HG03108 (cell line): ENCODE results near the gene BACH2.

Experiments used
- ATAC-seq: cut with Tn5 transposase; IDR thresholded peaks from one replicate; pipeline ENCODE4 v1.9.1; 2021; ENCODE audit warnings: moderate library complexity; ENCODE audit not compliant: unreplicated experiment

BACH2 gene

GRCh38 chr6:90162648-90163387 is 133.8 kb downstream of the BACH2 start:
- no peak for ATAC-seq

- no peak for ATAC-seq
Measured at GRCh38 chr6:90160013-90160412, 136.6 kb downstream of the BACH2 start.

- ATAC-seq, result no peak
Measured at GRCh38 chr6:90159452-90159851, 137.2 kb downstream of the BACH2 start.

- ATAC-seq, result no peak
Measured at GRCh38 chr6:90158936-90159335, 137.7 kb downstream of the BACH2 start.

GRCh38 chr6:90157441-90157840 is 139.2 kb downstream of the BACH2 start:
- no peak for ATAC-seq

- ATAC-seq, result no peak
Measured at GRCh38 chr6:90156861-90157260, 139.8 kb downstream of the BACH2 start.

- no peak for ATAC-seq
Measured at GRCh38 chr6:90154755-90155470, 141.7 kb downstream of the BACH2 start.

GRCh38 chr6:90151576-90152422 is 144.8 kb downstream of the BACH2 start:
- no peak for ATAC-seq

GRCh38 chr6:90149280-90149679 is 147.4 kb downstream of the BACH2 start:
- ATAC-seq, result no peak

GRCh38 chr6:90148867-90149266 is 147.8 kb downstream of the BACH2 start:
- ATAC-seq, result no peak

GRCh38 chr6:90146921-90147649 is 149.6 kb downstream of the BACH2 start:
- no peak for ATAC-seq

GRCh38 chr6:90146024-90146423 is 150.6 kb downstream of the BACH2 start:
- ATAC-seq, result no peak

GRCh38 chr6:90144928-90145555 is 151.6 kb downstream of the BACH2 start:
- no peak for ATAC-seq

GRCh38 chr6:90144396-90144795 is 152.2 kb downstream of the BACH2 start:
- no peak for ATAC-seq

- no peak for ATAC-seq
Measured at GRCh38 chr6:90140683-90141082, 156.0 kb downstream of the BACH2 start.

GRCh38 chr6:90139272-90139817 is 157.3 kb downstream of the BACH2 start:
- ATAC-seq, result no peak

- ATAC-seq, result no peak
Measured at GRCh38 chr6:90136837-90137568, 159.6 kb downstream of the BACH2 start.

GRCh38 chr6:90136176-90136575 is 160.5 kb downstream of the BACH2 start:
- no peak for ATAC-seq

- no peak for ATAC-seq
Measured at GRCh38 chr6:90135667-90136066, 161.0 kb downstream of the BACH2 start.
